H9 (cell line): ENCODE results near the gene KRTDAP. TPM values are rescaled to one million over a fixed set of nuclear protein-coding genes. Genes with fewer than 3 reads are reported as not detected.

ENCODE experiments used
- DNase-seq: peaks from one replicate; pipeline ENCODE4 v3.0.0-alpha.2; 2017
- H2AFZ ChIP-seq: one replicate; pipeline ENCODE4 v1.6.1; 2013; ENCODE audit warnings: mild to moderate bottlenecking, low read length, control low read depth, moderate library complexity
- H2AK5ac ChIP-seq: 2 replicates; pipeline ENCODE4 v1.6.1; 2013; ENCODE audit warnings: low read length, control low read depth, mixed read lengths; ENCODE audit not compliant: insufficient read length
- H2BK120ac ChIP-seq: one replicate; pipeline ENCODE4 v1.6.1; 2013; ENCODE audit warnings: low read depth, mild to moderate bottlenecking, low read length, control low read depth, inconsistent platforms; ENCODE audit not compliant: poor library complexity, severe bottlenecking
- H2BK12ac ChIP-seq: 2 replicates; pipeline ENCODE4 v1.6.1; 2013; ENCODE audit warnings: low read length, control low read depth, mixed read lengths, low read depth; ENCODE audit not compliant: insufficient read length
- H2BK15ac ChIP-seq: 2 replicates; pipeline ENCODE4 v1.6.1; 2013; ENCODE audit warnings: low read depth, low read length, control low read depth
- H2BK20ac ChIP-seq: one replicate; pipeline ENCODE4 v1.6.1; 2013; ENCODE audit warnings: low read depth, mild to moderate bottlenecking, low read length, control low read depth, inconsistent platforms; ENCODE audit not compliant: poor library complexity, severe bottlenecking
- H2BK5ac ChIP-seq: 2 replicates; pipeline ENCODE4 v1.6.1; 2013; ENCODE audit warnings: low read length, control low read depth, mixed read lengths; ENCODE audit not compliant: insufficient read length
- H3K14ac ChIP-seq: 2 replicates; pipeline ENCODE4 v1.6.1; 2013; ENCODE audit warnings: low read length, control low read depth; ENCODE audit not compliant: insufficient read depth
- H3K18ac ChIP-seq: 2 replicates; pipeline ENCODE4 v1.6.1; 2013; ENCODE audit warnings: low read depth, mild to moderate bottlenecking, mixed read lengths, low read length, control low read depth; ENCODE audit not compliant: insufficient read length
- H3K23ac ChIP-seq: 2 replicates; pipeline ENCODE4 v1.6.1; 2013; ENCODE audit warnings: low read length, control low read depth, mixed read lengths, low read depth; ENCODE audit not compliant: insufficient read length
- H3K23me2 ChIP-seq: 2 replicates; pipeline ENCODE4 v1.6.1; 2013; ENCODE audit warnings: low read depth, mild to moderate bottlenecking, mixed read lengths, low read length, control low read depth; ENCODE audit not compliant: insufficient read length, poor library complexity, severe bottlenecking
- H3K27ac ChIP-seq: 2 replicates; pipeline ENCODE4 v1.5.1; 2013; ENCODE audit warnings: low read length, control low read depth, mixed read lengths, low read depth; ENCODE audit not compliant: insufficient read length
- H3K27me3 ChIP-seq: 2 replicates; pipeline ENCODE4 v1.6.1; 2013; ENCODE audit warnings: low read length, control low read depth, inconsistent platforms; ENCODE audit not compliant: insufficient read depth
- H3K4ac ChIP-seq: 2 replicates; pipeline ENCODE4 v1.6.1; 2013; ENCODE audit warnings: low read depth, mild to moderate bottlenecking, control low read depth, inconsistent platforms, low read length, moderate library complexity
- H3K4me1 ChIP-seq: 2 replicates; pipeline ENCODE4 v1.6.1; 2013; ENCODE audit warnings: low read length, control low read depth, inconsistent platforms; ENCODE audit not compliant: insufficient read depth
- H3K4me2 ChIP-seq: 2 replicates; pipeline ENCODE4 v1.6.1; 2013; ENCODE audit warnings: low read length, control low read depth, mixed read lengths; ENCODE audit not compliant: insufficient read length, insufficient read depth
- H3K56ac ChIP-seq: 2 replicates; pipeline ENCODE4 v1.6.1; 2013; ENCODE audit warnings: low read depth, mild to moderate bottlenecking, mixed read lengths, low read length, control low read depth; ENCODE audit not compliant: insufficient read length
- H3K79me1 ChIP-seq: 2 replicates; pipeline ENCODE4 v1.6.1; 2013; ENCODE audit warnings: low read depth, mild to moderate bottlenecking, moderate library complexity, low read length, control low read depth, inconsistent platforms; ENCODE audit not compliant: insufficient read depth, poor library complexity, severe bottlenecking
- H3K79me2 ChIP-seq: 2 replicates; pipeline ENCODE4 v1.6.1; 2013; ENCODE audit warnings: low read length, control low read depth, inconsistent platforms; ENCODE audit not compliant: insufficient read depth
- H3K9ac ChIP-seq: 2 replicates; pipeline ENCODE4 v1.6.1; 2013; ENCODE audit warnings: low read length, control low read depth, mixed read lengths; ENCODE audit not compliant: insufficient read length; ENCODE audit errors: extremely low read depth
- H3K9me3 ChIP-seq: one replicate; pipeline ENCODE4 v1.6.1; 2013; ENCODE audit warnings: low read depth, low read length, inconsistent platforms; ENCODE audit not compliant: control insufficient read depth
- H3T11ph ChIP-seq: one replicate; pipeline ENCODE4 v1.6.1; 2013; ENCODE audit warnings: mild to moderate bottlenecking, low read length, control low read depth, inconsistent platforms
- H4K20me1 ChIP-seq: one replicate; pipeline ENCODE4 v1.6.1; 2013; ENCODE audit not compliant: control insufficient read depth, insufficient read length, insufficient read depth
- H4K5ac ChIP-seq: 2 replicates; pipeline ENCODE4 v1.6.1; 2013; ENCODE audit warnings: low read depth, mild to moderate bottlenecking, mixed read lengths, low read length, control low read depth; ENCODE audit not compliant: insufficient read length
- H4K8ac ChIP-seq: replicated peaks from 2 replicates; pipeline ENCODE4 v1.6.1; 2013; ENCODE audit warnings: low read length, control low read depth, mixed read lengths, low read depth; ENCODE audit not compliant: insufficient read length
- H4K91ac ChIP-seq: 2 replicates; pipeline ENCODE4 v1.6.1; 2013; ENCODE audit warnings: low read depth, mild to moderate bottlenecking, moderate library complexity, mixed read lengths, low read length, control low read depth; ENCODE audit not compliant: insufficient read length
- H3K27ac Mint-ChIP-seq, 3 experiments: 2 replicates in 2 of 3; 3 replicates in 1 of 3; pipeline ENCODE4 v1.8.0; 2020 to 2021; ENCODE audit warnings: mixed read lengths in 3 of 3, mild to moderate bottlenecking in 1 of 3, moderate library complexity in 1 of 3
- H3K27me3 Mint-ChIP-seq: 2 replicates; pipeline ENCODE4 v1.8.0; 2021; ENCODE audit warnings: low read depth, mild to moderate bottlenecking, moderate library complexity, mixed read lengths
- H3K36me3 Mint-ChIP-seq, 3 experiments: 2 replicates in 2 of 3; 3 replicates in 1 of 3; pipeline ENCODE4 v1.8.0; 2020 to 2021; ENCODE audit warnings: low read depth in 3 of 3, mixed read lengths in 3 of 3; ENCODE audit not compliant: insufficient read depth in 1 of 3
- H3K4me1 Mint-ChIP-seq, 2 experiments: 2 replicates each; pipeline ENCODE4 v1.8.0; 2020; ENCODE audit warnings: mixed read lengths in 2 of 2
- H3K4me3 Mint-ChIP-seq, 2 experiments: 2 replicates in 1 of 2; 3 replicates in 1 of 2; pipeline ENCODE4 v1.8.0; 2020 to 2021; ENCODE audit warnings: mild to moderate bottlenecking in 2 of 2, mixed read lengths in 2 of 2, moderate library complexity in 1 of 2
- H3K9me3 Mint-ChIP-seq, 2 experiments: 2 replicates in 1 of 2; 3 replicates in 1 of 2; pipeline ENCODE4 v1.8.0; 2020; ENCODE audit warnings: mild to moderate bottlenecking in 2 of 2, mixed read lengths in 2 of 2, moderate library complexity in 1 of 2
- CTCF ChIP-seq: fragments of 200-600 bp; sonication (generic); conservative IDR thresholded peaks from 3 replicates; pipeline ENCODE4 v1.8.0; 2021; ENCODE audit warnings: antibody characterized with exemption, mild to moderate bottlenecking
- WGBS: extraction: QIAGEN DNeasy Blood & Tissue Kit; methylation state at CpG from one replicate; pipeline ENCODE4 v1.1.7; 2013; ENCODE audit warnings: missing lambda C conversion rate, low lambda C conversion rate, mixed read lengths; ENCODE audit not compliant: insufficient read length; ENCODE audit errors: extremely low coverage; 5-methylcytosine and 5-hydroxymethylcytosine counted together
- total RNA-seq: library from RNA; stranded (reverse); gene quantifications from 2 replicates; pipeline ENCODE4 v1.2.1, GENCODE V29; 2021

KRTDAP gene
- total RNA-seq, 1 experiment from 2014 or later, result 0.87 TPM

GRCh38 chr19:35493971-35494370, 3.7 kb upstream of the KRTDAP start:
- H2AK5ac ChIP-seq, result no peak overlapping the region
- no peak overlapping the region; the same call in 1 of the 2 replicates for H3K14ac ChIP-seq
- H3K56ac ChIP-seq, result no peak overlapping the region
- no peak overlapping the region for H4K5ac ChIP-seq
- H3K4me2 ChIP-seq, result no peak overlapping the region
- no peak overlapping the region for H2BK20ac ChIP-seq
- H4K20me1 ChIP-seq, result no peaks in the 10 kb centered on the region
- H4K91ac ChIP-seq, result no peak overlapping the region
- TF ChIP-seq CTCF, result no peak
- Mint-ChIP-seq H3K36me3 (peaks cover 8 to 27% (median 22%) of the 10 kb centered on the region in 3 experiments; a peak in 6 of 7 replicates), H3K4me1 (peaks cover 12% of the 10 kb centered on the region in 2 experiments), H3K4me3 (no peak overlapping the region), H3K9me3 (no peaks in the 10 kb centered on the region), H3K27ac (no peak overlapping the region), H3K27me3 (peaks cover 40% of the 10 kb centered on the region)
- no peaks in the 10 kb centered on the region for H3K9me3 ChIP-seq
- H2BK5ac ChIP-seq, result no peak overlapping the region
- no peaks in the 10 kb centered on the region for H3K27me3 ChIP-seq
- no peak overlapping the region for H2BK120ac ChIP-seq
- no peak overlapping the region for H3K4ac ChIP-seq
- H3T11ph ChIP-seq, result no peak overlapping the region
- no peaks in the 10 kb centered on the region for H3K23me2 ChIP-seq
- H3K23ac ChIP-seq, result no peak overlapping the region
- H3K4me1 ChIP-seq, result no peaks in the 10 kb centered on the region
- no peak overlapping the region for H3K18ac ChIP-seq
- no peak overlapping the region for H2BK12ac ChIP-seq
- WGBS, result no CpG with 5 or more reads among the region's 9 CpGs
- no peaks in the 10 kb centered on the region for H3K79me2 ChIP-seq
- no peak overlapping the region for H3K27ac ChIP-seq
- DNase-seq, result no peak
- no peak overlapping the region for H2BK15ac ChIP-seq
- H3K9ac ChIP-seq, result no peak overlapping the region
- H3K79me1 ChIP-seq, result no peaks in the 10 kb centered on the region
- H2AFZ ChIP-seq, result no peak overlapping the region
- H4K8ac ChIP-seq, result no peak overlapping the region
